ENCODE data around the gene MYH14. TPM values are rescaled to one million over a fixed set of nuclear protein-coding genes. Genes with fewer than 3 reads are reported as not detected.

Gene MYH14
- total RNA-seq, 1 donor from 2014 or later, result not detected

- TF ChIP-seq CTCF (IDR thresholded peaks at IDR 0.05; ENCODE audit: unreplicated experiment), result no peak
- Mint-ChIP-seq H3K36me3 (ENCODE audit: low read depth, unreplicated experiment) (peaks cover 11% of the 10 kb centered on the region), H3K27me3 (ENCODE audit: unreplicated experiment) (peaks cover 13% of the 10 kb centered on the region), H3K4me3 (ENCODE audit: unreplicated experiment) (no peak overlapping the region), H3K9me3 (ENCODE audit: unreplicated experiment) (peaks cover 18% of the 10 kb centered on the region), H3K4me1 (ENCODE audit: unreplicated experiment) (no peaks in the 10 kb centered on the region), H3K27ac (ENCODE audit: unreplicated experiment) (no peak overlapping the region)
- DNase-seq (ENCODE audit: low spot score), result no peak
Measured at GRCh38 chr19:50359328-50359818, 156.0 kb downstream of the MYH14 start.

Other genes starting within 250 kb of the MYH14 start
- not detected for gene SIGLEC11, start 242.4 kb upstream of the MYH14 start, total RNA-seq (ENCODE audit: unreplicated experiment)
- gene VRK3, start 178.2 kb upstream of the MYH14 start, total RNA-seq (ENCODE audit: unreplicated experiment), result 51.2 TPM
- 10.9 TPM for gene ZNF473, start 177.6 kb upstream of the MYH14 start, total RNA-seq (ENCODE audit: unreplicated experiment)
- not detected for gene IZUMO2, start 40.3 kb upstream of the MYH14 start, total RNA-seq (ENCODE audit: unreplicated experiment)
- gene KCNC3, start 125.8 kb downstream of the MYH14 start, total RNA-seq (ENCODE audit: unreplicated experiment), result not detected
- not detected for gene NAPSA, start 162.0 kb downstream of the MYH14 start, total RNA-seq (ENCODE audit: unreplicated experiment)
- gene NR1H2, start 172.8 kb downstream of the MYH14 start, total RNA-seq (ENCODE audit: unreplicated experiment), result 21.6 TPM
- gene POLD1, start 180.7 kb downstream of the MYH14 start, total RNA-seq (ENCODE audit: unreplicated experiment), result 54.4 TPM
- gene SPIB, start 215.3 kb downstream of the MYH14 start, total RNA-seq (ENCODE audit: unreplicated experiment), result not detected
- 0.46 TPM for gene MYBPC2, start 229.3 kb downstream of the MYH14 start, total RNA-seq (ENCODE audit: unreplicated experiment)

Data from endothelial cell (in vitro differentiated cells).